ENCODE results near the gene WAPL. TPM values are rescaled to one million over a fixed set of nuclear protein-coding genes. Genes with fewer than 3 reads are reported as not detected.
A peak's percentile ranks its signal among the peaks of the same experiment; 100 is the strongest.

The WAPL gene
- total RNA-seq, 1 experiment from 2014 or later = 15.4 TPM

DNA sequence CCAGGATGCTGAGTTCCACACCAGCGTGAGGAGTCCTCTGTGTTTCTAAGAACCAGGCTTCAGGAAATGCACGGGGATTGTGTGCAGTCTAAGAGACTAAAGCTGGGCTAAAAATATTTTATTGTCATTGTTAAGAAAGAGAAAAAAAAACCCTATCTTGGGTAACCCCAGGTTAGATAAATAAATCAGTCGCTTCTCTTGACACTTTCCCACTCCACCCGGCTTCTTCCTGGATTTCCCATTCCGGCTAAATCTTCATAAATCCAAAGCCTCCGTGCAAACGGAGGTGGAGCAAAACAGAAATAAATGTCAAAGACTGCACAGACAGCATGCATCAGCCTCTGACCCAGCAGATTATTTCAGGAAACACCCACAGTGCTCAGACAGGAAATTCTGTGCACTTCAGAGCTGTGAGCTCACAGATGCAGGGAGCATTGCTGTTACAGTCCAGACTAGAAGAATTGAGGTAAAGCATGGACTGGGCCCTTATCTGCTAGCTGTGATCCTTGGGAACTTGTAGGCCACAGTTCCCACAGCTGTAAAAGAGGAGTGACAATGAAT lies 110.2 kb downstream of the WAPL start:
- H3K4me3 ChIP-seq = no peak overlapping the region

DNA sequence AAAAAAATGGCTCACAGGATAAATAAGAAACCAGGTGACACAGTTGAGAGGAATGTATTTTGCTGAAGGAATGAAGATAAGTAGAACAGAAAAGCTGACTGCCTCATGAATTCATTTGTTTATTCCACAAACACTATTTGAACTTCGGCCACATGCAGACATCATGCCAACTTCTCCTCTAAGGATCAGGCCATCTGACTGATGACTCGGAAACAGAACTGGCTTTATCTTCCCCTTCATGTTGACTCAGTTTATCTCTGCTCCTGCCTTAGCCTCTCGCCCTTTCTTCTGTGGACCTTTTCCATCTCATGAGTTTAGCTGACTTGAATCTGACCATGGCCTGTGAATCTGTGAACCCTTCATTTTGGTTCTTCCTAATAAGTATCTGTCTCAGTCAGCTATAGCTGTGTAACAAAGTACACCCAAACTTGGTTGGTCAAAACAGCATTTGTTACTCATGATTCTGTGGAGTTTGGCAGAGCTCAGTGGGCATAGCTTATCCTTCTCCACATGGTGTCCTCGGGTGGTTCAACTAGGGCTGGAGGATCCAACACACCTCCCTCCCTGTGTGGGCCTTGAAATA lies 111.0 kb downstream of the WAPL start:
- peak; percentile 71 for DNase-seq
- no peak overlapping the region for H3K4me3 ChIP-seq
- H3K36me3 ChIP-seq = no peaks in the 10 kb centered on the region
- no peaks in the 10 kb centered on the region for H3K27me3 ChIP-seq
- H3K9me3 ChIP-seq = peaks cover 5% of the 10 kb centered on the region

More for the DNA sequence above, 110.2 kb downstream of the WAPL start:
- no peak for DNase-seq
- peaks cover 5% of the 10 kb centered on the region for H3K9me3 ChIP-seq
- H3K27me3 ChIP-seq = no peaks in the 10 kb centered on the region
- H3K36me3 ChIP-seq = no peaks in the 10 kb centered on the region

DNA sequence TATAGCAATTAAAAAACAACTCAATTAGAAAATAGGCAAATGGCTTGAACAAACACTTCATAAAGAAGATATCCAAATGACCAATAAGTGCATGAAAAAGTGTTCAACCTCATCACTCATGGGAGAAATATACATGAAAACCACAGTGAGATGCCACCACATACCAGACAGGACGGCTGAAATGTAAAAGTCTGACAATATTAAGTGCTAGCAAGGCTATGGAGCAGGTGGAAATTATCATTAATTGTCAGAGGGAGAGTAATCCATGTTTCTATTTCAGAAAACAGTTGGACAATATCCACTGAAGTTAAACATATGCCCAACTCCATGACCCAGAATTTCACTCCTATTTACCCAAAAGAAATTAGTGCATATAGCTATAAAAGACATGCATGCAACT lies 112.4 kb downstream of the WAPL start:
- Histone ChIP-seq H3K4me3 (no peak overlapping the region), H3K36me3 (no peaks in the 10 kb centered on the region), H3K9me3 (peaks cover 5% of the 10 kb centered on the region), H3K27me3 (no peaks in the 10 kb centered on the region)
- no peak for DNase-seq

DNA sequence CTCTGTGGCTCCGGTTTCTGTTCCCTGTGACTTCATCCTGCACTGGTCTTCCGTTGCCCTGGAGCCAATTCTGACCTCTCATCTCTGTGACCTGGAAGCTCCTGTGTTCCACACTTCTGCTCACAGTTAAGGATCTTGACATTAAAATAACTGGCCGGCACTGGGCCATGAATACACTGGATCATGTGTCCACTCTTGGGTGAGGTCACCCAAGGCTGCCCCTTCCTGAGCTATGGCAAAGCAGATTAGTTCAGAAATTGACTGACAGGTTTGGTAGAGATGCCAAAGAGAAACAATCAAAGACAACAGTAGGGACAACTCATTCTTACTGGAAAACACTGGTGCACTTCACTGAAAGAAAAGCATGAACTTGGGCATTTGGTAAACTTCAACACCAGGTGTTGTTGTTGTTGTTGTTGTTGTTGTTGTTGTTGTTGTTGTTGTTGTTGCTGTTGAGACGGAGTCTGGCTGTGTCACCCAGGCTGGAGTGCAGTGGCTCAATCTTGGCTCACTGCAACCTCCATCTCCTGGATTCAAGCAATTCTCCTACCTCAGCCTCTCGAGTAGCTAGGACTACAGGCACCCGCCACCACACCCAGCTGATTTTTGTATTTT lies 118.3 kb downstream of the WAPL start:
- no peaks in the 10 kb centered on the region for H3K9me3 ChIP-seq
- peak; percentile 39 for DNase-seq
- H3K36me3 ChIP-seq = no peaks in the 10 kb centered on the region
- no peaks in the 10 kb centered on the region for H3K27me3 ChIP-seq
- no peak overlapping the region for H3K4me3 ChIP-seq

DNA sequence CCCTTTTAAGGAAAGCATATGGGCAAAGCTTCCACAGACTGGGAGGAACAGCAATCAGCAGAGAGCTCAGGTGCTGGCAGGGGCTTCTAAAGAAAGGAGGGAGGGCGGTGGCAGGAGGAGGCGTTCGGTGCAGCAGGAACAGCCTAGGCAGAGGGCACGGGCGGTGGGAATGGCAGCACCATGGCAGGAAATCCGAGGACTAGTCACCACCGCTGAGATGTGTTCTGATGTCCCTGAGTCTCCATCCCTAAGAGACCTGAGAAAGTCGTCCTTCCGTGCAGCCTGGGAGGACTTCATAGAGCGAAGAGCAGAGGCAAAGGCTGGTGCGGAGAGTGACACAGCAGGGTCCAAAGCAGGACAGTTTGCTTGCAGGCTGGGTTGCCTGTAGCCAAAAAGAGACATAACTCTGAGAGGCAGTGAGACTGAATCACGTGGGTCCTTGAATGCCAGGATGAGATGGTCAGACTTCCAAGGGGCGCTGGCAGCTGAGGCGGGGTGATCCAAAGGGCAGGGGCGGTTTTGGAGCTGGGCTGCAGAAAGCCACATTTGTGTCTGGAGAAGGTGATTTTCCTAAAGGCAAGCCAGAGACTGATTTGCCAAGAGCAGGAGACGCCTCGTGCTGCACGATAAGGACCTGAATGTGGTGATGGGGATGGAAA lies 119.2 kb downstream of the WAPL start:
- DNase-seq = peak; percentile 71
- H3K27me3 ChIP-seq = no peaks in the 10 kb centered on the region
- H3K9me3 ChIP-seq = no peaks in the 10 kb centered on the region
- H3K36me3 ChIP-seq = no peaks in the 10 kb centered on the region
- H3K4me3 ChIP-seq = no peak overlapping the region

DNA sequence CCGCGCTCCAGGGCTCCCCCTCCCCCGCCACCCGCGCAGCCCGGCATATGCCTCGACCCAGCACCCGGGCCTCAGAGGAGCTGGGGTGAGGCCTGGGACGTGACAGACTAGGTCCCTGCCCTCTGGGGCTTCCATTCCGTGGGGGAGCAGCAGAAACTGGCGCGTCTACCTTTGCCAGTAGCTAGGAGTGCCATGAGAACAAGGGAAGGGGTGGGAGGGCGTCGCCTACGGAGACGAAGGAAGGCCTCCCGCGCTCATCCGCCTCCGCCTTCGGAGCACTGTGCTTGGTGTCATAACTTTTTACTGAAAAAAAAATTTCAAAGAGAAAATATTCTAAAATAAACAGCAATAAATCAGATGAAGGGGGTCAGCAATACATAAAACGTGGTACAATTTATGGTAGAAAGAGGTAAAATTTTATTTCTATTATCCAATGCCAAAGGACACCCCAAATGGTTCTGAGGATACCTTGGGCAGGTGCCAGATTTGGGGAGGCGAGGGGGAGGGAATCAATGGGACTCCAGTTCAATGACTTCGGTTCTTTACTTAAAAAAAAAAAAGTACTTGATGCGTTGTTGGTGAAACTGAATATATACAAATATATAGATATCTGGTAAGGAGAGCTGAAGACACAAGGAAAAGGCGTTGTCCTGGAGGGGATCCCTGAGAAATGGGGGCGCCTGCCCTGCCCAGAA lies 119.9 kb downstream of the WAPL start:
- Histone ChIP-seq H3K36me3 (no peaks in the 10 kb centered on the region), H3K27me3 (no peaks in the 10 kb centered on the region), H3K4me3 (no peak overlapping the region), H3K9me3 (no peaks in the 10 kb centered on the region)
- DNase-seq = no peak

DNA sequence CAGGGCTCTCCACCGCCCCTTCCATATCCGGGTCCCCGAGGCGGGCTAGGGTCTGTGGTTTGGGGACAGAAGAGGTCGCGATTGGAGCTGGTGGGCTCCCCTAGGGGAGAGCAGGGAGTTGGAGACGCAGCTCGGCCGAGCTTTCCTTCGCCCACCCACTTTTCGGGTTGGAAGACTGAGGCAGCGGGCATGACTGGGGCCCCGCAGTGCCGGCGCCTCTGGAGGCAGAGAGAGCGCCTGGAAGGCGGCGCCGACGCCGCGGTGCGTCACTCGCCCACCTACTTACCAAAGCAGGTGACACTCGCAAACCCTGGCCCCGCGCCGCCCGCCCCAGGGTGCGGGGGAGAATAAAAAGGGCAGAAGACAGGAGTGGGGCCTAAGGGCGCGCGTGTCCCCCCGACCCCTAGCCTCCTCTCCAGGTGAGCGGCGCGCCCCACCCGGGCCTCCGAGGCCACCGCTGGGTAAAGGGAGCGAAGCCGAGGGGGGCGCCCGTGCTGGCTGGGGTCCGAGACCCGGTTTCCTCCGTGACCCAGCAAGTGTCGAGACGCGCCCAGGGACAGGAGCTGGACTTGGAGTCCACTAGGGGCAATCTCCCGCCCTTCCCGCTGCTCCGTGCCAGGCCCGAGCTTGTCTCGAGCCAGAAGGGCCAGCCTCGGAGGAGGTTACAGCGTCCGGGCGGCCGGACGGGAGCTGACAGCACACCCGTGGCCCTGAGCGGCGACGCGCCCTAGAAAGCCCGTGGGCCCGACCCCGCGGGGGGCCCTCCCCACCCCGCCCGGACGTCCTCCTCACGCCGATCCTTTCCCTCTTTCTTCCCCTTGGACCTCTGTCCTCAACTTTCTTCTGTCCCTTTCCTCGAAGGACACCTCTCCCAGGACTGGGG lies 120.6 kb downstream of the WAPL start:
- Histone ChIP-seq H3K36me3 (no peaks in the 10 kb centered on the region), H3K9me3 (no peaks in the 10 kb centered on the region), H3K27me3 (no peaks in the 10 kb centered on the region), H3K4me3 (peak overlapping the region; percentile 58)
- no peak for DNase-seq

DNA sequence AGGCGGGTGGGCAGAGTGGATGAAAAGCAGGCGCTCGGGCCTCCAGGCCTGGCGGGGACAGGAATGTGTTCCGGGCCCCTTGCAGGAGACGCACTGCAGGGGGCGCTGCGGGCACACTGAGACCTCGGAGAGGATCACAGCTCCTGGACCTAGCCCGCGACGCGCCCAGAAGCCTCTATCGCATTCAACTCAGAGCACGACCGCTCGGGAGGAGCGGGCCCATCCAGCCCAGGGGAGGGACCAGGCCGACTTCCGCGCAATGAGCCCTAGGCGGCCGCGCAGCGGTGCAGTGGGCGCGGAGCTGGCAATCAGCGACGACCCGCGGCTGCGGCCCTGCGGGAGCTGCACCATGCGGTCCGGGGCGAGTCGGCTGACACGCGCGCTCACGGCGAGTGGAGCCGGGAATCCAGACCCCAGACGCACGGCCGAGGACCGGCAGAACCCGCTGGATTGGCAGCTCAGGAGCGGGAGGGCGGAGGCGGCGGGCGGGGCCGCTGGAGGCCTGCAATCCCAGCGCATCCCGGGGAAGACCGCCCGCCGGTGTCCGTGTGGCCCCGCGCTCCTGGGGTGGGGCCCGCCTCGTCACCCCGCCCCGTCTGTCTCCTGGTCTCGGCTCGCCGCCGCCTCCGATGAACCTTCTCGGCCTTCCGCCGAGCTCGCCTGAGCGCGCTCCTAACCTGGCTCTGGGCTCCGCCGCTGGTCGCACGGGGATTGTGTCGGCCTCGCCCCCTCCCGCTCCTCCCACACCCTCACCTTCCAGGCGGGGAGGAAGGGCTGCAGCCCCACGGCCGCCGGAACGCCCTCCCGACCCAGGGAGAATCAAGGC lies 121.5 kb downstream of the WAPL start:
- peak; percentile 96 for DNase-seq
- Histone ChIP-seq H3K27me3 (no peaks in the 10 kb centered on the region), H3K36me3 (no peaks in the 10 kb centered on the region), H3K4me3 (peak overlapping the region; percentile 58), H3K9me3 (no peaks in the 10 kb centered on the region)

DNA sequence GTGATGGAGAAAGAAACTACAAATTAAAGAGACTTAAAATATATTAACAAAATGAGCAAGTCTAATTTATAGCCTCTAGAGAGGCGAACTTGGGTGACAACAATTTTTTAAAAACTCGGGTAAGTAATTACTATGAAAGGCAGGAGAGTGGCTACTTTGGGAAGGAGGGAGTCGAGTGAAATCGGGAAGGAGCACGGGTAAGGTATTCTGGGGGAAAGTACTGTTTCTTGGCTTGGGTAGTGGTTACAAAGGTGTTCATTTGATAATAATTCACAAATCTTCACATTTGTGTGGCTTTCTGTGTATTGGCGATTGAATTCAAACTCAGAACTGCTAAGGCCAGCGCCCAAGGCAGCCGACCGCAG lies 122.1 kb downstream of the WAPL start:
- Histone ChIP-seq H3K9me3 (no peaks in the 10 kb centered on the region), H3K27me3 (no peaks in the 10 kb centered on the region), H3K4me3 (peak overlapping the region; percentile 58), H3K36me3 (no peaks in the 10 kb centered on the region)
- DNase-seq = no peak

DNA sequence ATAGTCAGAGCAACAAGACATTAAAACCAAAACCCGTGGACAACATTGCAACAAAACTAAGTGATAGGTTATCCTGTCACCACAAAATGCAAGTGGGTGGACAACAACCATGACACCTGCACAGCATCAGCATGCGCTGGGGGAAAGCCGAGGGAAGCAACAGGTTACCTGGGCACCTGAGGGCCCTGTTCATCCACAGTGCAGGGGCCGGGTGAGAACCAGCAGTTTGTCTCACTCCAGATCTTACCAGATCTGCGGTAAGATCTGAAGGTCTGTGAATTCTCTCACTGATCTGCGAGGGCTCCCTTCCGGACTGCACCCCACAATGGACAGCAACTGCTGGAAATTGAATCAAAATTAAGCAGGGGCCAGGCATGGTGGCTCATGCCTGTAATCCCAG lies 124.5 kb downstream of the WAPL start:
- DNase-seq = no peak
- no peak overlapping the region for H3K4me3 ChIP-seq
- no peaks in the 10 kb centered on the region for H3K36me3 ChIP-seq
- no peaks in the 10 kb centered on the region for H3K9me3 ChIP-seq
- H3K27me3 ChIP-seq = no peaks in the 10 kb centered on the region

DNA sequence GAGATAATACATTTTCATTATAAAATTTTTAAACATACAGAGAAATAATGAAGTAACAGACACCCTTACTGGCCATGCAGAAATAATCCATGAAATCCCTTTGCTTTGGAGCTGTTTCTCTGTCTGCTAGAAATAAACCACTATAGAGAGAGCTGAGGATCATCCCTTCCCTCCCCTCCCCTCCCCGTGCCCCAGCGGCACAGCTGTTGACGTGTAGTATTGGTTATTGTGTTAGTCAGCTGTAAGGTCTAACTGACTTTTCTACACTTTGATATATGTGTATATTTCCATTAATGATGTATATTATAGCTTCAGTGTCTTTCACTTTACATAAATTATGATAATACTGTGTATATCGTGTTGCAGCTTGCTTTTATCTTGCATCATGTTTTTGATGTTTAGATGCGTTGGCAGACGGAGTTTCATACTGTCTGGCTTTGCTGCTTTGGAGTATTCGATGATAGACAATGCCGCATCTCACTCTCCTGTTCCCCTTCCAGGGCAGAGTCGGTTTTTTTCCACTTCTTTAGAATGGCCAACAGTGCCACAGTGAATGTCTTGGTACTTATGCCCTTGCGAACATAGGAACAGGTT lies 127.6 kb downstream of the WAPL start:
- DNase-seq = no peak
- H3K27me3 ChIP-seq = no peaks in the 10 kb centered on the region
- no peaks in the 10 kb centered on the region for H3K9me3 ChIP-seq
- H3K36me3 ChIP-seq = no peaks in the 10 kb centered on the region
- H3K4me3 ChIP-seq = no peak overlapping the region

DNA sequence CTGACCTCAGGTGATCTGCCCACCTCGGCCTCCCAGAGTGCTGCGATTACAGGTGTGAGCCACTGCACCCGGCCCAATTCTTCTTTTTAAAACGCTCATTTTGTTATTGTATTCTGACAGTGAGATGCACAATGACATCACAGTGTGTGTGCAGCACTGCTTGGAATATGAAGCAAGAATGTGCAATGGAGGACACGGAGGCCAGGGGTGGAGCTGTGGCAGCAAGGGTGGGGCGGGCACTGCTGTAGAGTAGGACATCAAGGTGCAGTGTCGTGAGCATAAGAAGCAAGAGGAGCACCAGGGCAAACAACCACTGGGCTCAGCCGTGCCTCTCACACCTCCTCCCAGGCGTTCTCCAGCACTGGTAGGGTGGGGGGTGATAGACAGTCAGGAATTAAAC lies 128.2 kb downstream of the WAPL start:
- DNase-seq = no peak
- H3K4me3 ChIP-seq = no peak overlapping the region
- no peaks in the 10 kb centered on the region for H3K27me3 ChIP-seq
- no peaks in the 10 kb centered on the region for H3K9me3 ChIP-seq
- no peaks in the 10 kb centered on the region for H3K36me3 ChIP-seq

DNA sequence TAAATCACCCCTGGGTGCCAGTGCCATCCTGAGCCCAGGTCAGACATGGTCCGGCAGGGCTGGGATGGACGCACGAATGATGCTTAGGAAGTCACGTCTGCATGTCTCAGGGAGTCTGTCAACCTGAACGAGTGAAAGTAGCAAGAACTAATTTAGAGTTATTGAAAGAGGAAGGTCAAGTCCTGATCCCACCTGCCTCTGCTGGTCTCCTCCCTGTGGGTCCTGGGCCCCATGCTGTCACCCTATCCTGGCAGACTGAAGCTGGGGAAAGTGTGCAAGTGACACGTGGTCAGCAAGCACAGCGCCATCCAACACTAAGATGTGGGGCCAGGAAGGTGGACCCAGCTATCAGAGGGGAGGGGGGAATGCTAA lies 128.9 kb downstream of the WAPL start:
- H3K27me3 ChIP-seq = no peaks in the 10 kb centered on the region

DNA sequence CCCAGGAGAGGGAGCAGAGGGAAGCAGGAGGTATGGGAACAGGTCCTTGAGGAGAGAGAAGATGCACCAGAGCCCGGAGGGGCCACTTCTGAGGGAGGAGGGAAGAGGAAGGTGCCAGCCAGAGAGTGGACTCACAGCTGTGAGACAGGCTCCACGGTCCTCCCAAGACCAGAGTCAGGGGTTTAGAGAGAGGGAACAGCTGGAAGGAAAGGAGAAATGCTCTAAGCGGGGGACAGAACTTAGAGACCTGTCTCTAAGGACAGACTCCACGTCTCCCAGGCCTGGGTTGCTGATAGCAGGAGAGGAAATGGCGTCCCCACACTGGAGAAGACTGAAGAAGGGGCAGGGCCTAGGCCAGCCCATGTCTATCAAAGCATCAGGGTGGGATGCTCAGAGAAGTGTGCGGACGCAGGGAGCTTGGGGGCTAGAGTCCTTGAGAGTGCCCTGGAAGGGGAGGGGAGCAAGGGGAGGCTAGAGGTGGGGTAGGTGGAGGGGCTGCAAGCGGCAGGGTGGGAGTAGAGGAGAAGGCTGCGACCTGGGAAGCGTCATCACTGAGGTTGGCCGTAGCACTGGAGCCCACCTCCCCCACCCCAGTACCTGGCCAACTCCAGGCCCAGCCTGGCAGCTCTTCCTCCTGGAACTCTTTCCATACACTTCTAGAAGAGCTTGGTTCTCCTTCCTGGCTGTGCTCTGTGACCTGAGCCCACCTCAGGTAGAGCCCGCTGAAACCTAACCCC lies 129.4 kb downstream of the WAPL start:
- Histone ChIP-seq H3K9me3 (no peaks in the 10 kb centered on the region), H3K27me3 (no peaks in the 10 kb centered on the region), H3K36me3 (no peaks in the 10 kb centered on the region), H3K4me3 (no peak overlapping the region)
- no peak for DNase-seq

More for the DNA sequence above, 128.9 kb downstream of the WAPL start:
- Histone ChIP-seq H3K4me3 (no peak overlapping the region), H3K9me3 (no peaks in the 10 kb centered on the region), H3K36me3 (no peaks in the 10 kb centered on the region)
- DNase-seq = no peak
